OCI-LY1 (cell line): ENCODE measurements around the gene SLC26A11.

ENCODE experiments used
- EZH2 ChIP-seq: fragments of 200-600 bp; sonication (generic), shearing (Covaris generic); IDR thresholded peaks from 2 replicates; pipeline ENCODE4 v1.8.0; 2017; ENCODE audit warnings: borderline replicate concordance, mixed run types, mild to moderate bottlenecking, antibody characterized with exemption, low read length, moderate library complexity, mixed read lengths
- TF ChIP-seq, protein P1 (sequence below): fragments of 200-600 bp; sonication (generic), shearing (Covaris generic); IDR thresholded peaks from 2 replicates; pipeline ENCODE4 v1.5.1; 2017; ENCODE audit warnings: mild to moderate bottlenecking, antibody characterized with exemption, low read length, moderate library complexity, mixed read lengths

DNA sequence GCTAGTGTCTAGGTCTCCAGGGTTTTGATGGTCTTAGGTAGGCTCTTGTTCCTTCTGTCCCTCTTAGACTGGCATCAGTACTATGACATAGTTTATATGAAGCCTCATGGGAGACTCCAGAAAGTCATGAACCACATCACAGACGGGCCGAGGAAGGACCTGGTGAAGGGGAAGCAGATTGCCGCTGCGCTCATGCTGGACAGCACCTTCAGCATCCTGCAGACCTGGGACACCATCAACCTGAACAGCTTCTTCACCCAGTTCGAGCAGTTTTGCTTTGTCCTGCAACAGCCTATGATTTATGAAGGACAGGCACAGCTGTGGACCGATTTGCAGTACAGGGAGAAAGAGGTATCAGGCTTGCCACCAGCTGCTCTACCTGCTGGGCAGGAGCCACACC is 74.4 kb downstream of the SLC26A11 start:
- TF ChIP-seq, protein P1, sequence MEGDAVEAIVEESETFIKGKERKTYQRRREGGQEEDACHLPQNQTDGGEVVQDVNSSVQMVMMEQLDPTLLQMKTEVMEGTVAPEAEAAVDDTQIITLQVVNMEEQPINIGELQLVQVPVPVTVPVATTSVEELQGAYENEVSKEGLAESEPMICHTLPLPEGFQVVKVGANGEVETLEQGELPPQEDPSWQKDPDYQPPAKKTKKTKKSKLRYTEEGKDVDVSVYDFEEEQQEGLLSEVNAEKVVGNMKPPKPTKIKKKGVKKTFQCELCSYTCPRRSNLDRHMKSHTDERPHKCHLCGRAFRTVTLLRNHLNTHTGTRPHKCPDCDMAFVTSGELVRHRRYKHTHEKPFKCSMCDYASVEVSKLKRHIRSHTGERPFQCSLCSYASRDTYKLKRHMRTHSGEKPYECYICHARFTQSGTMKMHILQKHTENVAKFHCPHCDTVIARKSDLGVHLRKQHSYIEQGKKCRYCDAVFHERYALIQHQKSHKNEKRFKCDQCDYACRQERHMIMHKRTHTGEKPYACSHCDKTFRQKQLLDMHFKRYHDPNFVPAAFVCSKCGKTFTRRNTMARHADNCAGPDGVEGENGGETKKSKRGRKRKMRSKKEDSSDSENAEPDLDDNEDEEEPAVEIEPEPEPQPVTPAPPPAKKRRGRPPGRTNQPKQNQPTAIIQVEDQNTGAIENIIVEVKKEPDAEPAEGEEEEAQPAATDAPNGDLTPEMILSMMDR, result no peak
- TF ChIP-seq EZH2, result no peak
